Measurements from ENCODE around the gene MRFAP1L1.

Gene MRFAP1L1

GRCh38 chr4:6714954-6715353 is 5.3 kb upstream of the MRFAP1L1 start:
- TF ChIP-seq CTCF (IDR thresholded peaks at IDR 0.05; ENCODE audit: insufficient read depth, missing control alignments): no peak
- no peak for FAIRE-seq
- DNase-seq (ENCODE audit: insufficient read length, low spot score): no peak

DNA sequence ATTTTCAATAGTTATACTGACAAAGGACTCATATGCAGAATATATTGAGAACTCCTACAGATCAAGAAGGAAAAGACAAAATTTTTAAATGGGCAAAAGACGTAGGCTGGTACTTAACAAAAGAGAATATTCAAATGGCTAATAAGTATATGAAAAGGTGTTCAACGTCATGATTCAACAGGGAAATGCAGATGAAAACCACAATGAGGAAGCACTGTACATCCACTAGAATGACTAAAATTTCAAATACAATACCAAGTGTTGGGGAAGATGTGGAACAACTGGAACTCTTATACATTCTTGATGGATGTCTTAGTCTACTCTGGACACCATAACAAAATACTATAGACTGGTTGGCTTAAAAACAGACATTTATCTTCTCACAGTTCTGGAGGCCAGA is 1.3 kb upstream of the MRFAP1L1 start:
- DNase-seq (ENCODE audit: insufficient read length, low spot score) (no peak), FAIRE-seq (no peak)
- TF ChIP-seq CTCF (IDR thresholded peaks at IDR 0.05; ENCODE audit: insufficient read depth, missing control alignments): no peak

DNA sequence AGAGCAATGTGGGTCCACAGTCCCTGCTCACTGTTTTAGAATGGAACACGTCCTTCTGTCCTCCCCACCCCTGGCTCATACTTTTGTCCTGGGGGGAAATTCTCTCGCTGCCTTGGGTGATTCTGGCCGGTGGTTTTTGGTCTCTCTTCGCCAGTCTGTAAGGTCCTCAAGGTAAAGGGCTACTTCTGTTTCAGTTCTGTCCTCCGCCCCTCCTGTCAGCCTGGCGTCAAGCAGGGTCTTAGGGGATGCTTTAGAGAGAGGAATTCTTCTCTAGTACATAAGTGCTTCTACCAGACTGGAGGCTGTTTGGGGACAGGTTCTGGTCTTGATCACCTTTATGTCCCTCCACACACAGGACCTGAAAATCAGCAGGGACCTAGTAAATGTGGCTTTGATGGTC is 617 bp upstream of the MRFAP1L1 start:
- DNase-seq (ENCODE audit: insufficient read length, low spot score) (no peak), FAIRE-seq (no peak)
- no peak for TF ChIP-seq CTCF (IDR thresholded peaks at IDR 0.05; ENCODE audit: insufficient read depth, missing control alignments)

GRCh38 chr4:6706173-6706572 is 3.5 kb downstream of the MRFAP1L1 start:
- no peak for TF ChIP-seq CTCF (IDR thresholded peaks at IDR 0.05; ENCODE audit: insufficient read depth, missing control alignments)
- DNase-seq (ENCODE audit: insufficient read length, low spot score): no peak
- no peak for FAIRE-seq

- TF ChIP-seq CTCF (IDR thresholded peaks at IDR 0.05; ENCODE audit: insufficient read depth, missing control alignments): no peak
- DNase-seq (ENCODE audit: insufficient read length, low spot score) (no peak), FAIRE-seq (no peak)
Observed at GRCh38 chr4:6705646-6706045, 4.0 kb downstream of the MRFAP1L1 start.

GRCh38 chr4:6703786-6704185 is 5.9 kb downstream of the MRFAP1L1 start:
- no peak for TF ChIP-seq CTCF (IDR thresholded peaks at IDR 0.05; ENCODE audit: insufficient read depth, missing control alignments)
- FAIRE-seq: no peak

GRCh38 chr4:6702761-6703160 is 6.9 kb downstream of the MRFAP1L1 start:
- FAIRE-seq (no peak), DNase-seq (ENCODE audit: insufficient read length, low spot score) (no peak)
- TF ChIP-seq CTCF (IDR thresholded peaks at IDR 0.05; ENCODE audit: insufficient read depth, missing control alignments): no peak

More at GRCh38 chr4:6703786-6704185, 5.9 kb downstream of the MRFAP1L1 start:
- DNase-seq (ENCODE audit: insufficient read length, low spot score): no peak
